PC-3 (cell line): ENCODE measurements around the gene SLC6A17.

Source experiments
- EZH2 ChIP-seq: fragments of 300-600 bp; sonication (generic); IDR thresholded peaks from one replicate; pipeline ENCODE4 v1.6.1; 2017; ENCODE audit warnings: antibody characterized with exemption, mild to moderate bottlenecking, low read length; ENCODE audit not compliant: unreplicated experiment
- EZH2phosphoT487 ChIP-seq: fragments of 300-600 bp; sonication (generic); IDR thresholded peaks from 2 replicates; pipeline ENCODE4 v1.6.1; 2018; ENCODE audit warnings: mild to moderate bottlenecking, antibody characterized with exemption, low read length, borderline replicate concordance
- TF ChIP-seq, protein P1 (sequence below): fragments of 300-600 bp; sonication (generic); conservative IDR thresholded peaks from 2 replicates; pipeline ENCODE4 v1.5.1; 2017; ENCODE audit warnings: antibody characterized with exemption, low read depth, mild to moderate bottlenecking, low read length

DNA sequence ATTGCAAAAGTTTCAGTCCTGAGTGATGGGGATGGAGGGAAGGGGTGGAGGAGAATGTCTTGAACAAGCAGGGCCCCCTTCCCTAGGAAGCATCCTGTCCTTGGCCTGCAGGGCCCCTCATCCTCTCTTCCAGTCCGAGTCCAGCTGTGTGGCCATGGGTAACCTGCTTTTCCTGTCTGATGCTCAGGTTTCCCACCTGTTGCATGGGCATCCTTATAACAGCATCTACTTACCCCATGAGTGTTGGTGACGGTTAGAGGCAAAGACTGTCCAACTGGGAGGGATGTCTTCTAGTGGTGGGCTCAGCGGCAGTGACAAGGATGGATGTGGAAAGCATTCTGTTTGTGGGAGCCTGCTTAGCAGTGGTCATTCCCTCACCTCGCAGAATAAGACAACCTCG is 36.1 kb upstream of the SLC6A17 start:
- TF ChIP-seq, protein P1, sequence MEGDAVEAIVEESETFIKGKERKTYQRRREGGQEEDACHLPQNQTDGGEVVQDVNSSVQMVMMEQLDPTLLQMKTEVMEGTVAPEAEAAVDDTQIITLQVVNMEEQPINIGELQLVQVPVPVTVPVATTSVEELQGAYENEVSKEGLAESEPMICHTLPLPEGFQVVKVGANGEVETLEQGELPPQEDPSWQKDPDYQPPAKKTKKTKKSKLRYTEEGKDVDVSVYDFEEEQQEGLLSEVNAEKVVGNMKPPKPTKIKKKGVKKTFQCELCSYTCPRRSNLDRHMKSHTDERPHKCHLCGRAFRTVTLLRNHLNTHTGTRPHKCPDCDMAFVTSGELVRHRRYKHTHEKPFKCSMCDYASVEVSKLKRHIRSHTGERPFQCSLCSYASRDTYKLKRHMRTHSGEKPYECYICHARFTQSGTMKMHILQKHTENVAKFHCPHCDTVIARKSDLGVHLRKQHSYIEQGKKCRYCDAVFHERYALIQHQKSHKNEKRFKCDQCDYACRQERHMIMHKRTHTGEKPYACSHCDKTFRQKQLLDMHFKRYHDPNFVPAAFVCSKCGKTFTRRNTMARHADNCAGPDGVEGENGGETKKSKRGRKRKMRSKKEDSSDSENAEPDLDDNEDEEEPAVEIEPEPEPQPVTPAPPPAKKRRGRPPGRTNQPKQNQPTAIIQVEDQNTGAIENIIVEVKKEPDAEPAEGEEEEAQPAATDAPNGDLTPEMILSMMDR = no peak
- TF ChIP-seq EZH2 = no peak
- no peak for TF ChIP-seq EZH2phosphoT487
